Upper lobe of right lung (tissue), 1 donor: Measurements from ENCODE around the gene SDHA. TPM values are rescaled to one million over a fixed set of nuclear protein-coding genes. Genes with fewer than 3 reads are reported as not detected.
"Not testable (repeated sequence)": the region's sequence is repeated elsewhere in the genome, so short reads cannot be mapped to it uniquely, and the experiment has no call there.

Source experiments
- ATAC-seq: fragments of 200-7000 bp; cut with Tn5 transposase; one replicate; pipeline ENCODE4 v1.9.1; 2020; ENCODE audit warnings: mild to moderate bottlenecking, moderate library complexity
- DNase-seq: peaks from one replicate; pipeline ENCODE4 v3.0.0-alpha.2; 2020
- H3K27ac ChIP-seq: fragments of 200-600 bp; one replicate; pipeline ENCODE4 v1.8.0; 2022
- H3K27me3 ChIP-seq: fragments of 200-600 bp; one replicate; pipeline ENCODE4 v1.8.0; 2022; ENCODE audit warnings: mild to moderate bottlenecking
- H3K36me3 ChIP-seq: fragments of 200-600 bp; one replicate; pipeline ENCODE4 v1.8.0; 2022
- H3K4me1 ChIP-seq: fragments of 200-600 bp; one replicate; pipeline ENCODE4 v1.8.0; 2022
- H3K4me3 ChIP-seq: fragments of 200-600 bp; one replicate; pipeline ENCODE4 v1.8.0; 2022; ENCODE audit warnings: mild to moderate bottlenecking
- H3K9me3 ChIP-seq: fragments of 200-600 bp; one replicate; pipeline ENCODE4 v1.8.0; 2022
- CTCF ChIP-seq: fragments of 200-600 bp; IDR thresholded peaks from one replicate; pipeline ENCODE4 v1.8.0; 2022; ENCODE audit warnings: antibody characterized with exemption
- intact Hi-C: fragments of 100-400 bp; cut with DNase I; formaldehyde crosslinking; loops from one replicate; pipeline ENCODE4 v1.11.0; 2022
- total RNA-seq: library from RNA; stranded (reverse); fragmentation: NEBNext Ultra II Directional; extraction: Animal tissue kit (Norgen Biotek cat#: 25700); gene quantifications from one replicate; pipeline ENCODE4 v1.2.1, GENCODE V29; 2021
- donor health status: DM: no; HTN: yes; CAD: no; lungs with severe emphysema.

Gene SDHA
- total RNA-seq, 1 donor from 2014 or later: 94.0 TPM

- Histone ChIP-seq H3K4me1 (no peaks in the 10 kb centered on the region), H3K27ac (no peak overlapping the region), H3K4me3 (no peak overlapping the region), H3K9me3 (no peaks in the 10 kb centered on the region), H3K27me3 (no peaks in the 10 kb centered on the region), H3K36me3 (no peaks in the 10 kb centered on the region)
- intact Hi-C loops: no loop called here
- DNase-seq (no peak), ATAC-seq (no peak)
- TF ChIP-seq CTCF: no peak
Measured at GRCh38 chr5:298737-299125, 80.6 kb downstream of the SDHA start.

GRCh38 chr5:299921-300320 is 81.8 kb downstream of the SDHA start:
- H3K27me3 ChIP-seq, H3K36me3 ChIP-seq, H3K27ac ChIP-seq, intact Hi-C loops, H3K9me3 ChIP-seq, H3K4me1 ChIP-seq, ATAC-seq, H3K4me3 ChIP-seq: not testable (repeated sequence)
- peak; percentile 28 for DNase-seq

- ATAC-seq, H3K36me3 ChIP-seq, H3K9me3 ChIP-seq, H3K4me1 ChIP-seq, H3K27ac ChIP-seq, intact Hi-C loops, H3K27me3 ChIP-seq, H3K4me3 ChIP-seq: not testable (repeated sequence)
- peak; percentile 38 for DNase-seq
Measured at GRCh38 chr5:300691-301435, 82.7 kb downstream of the SDHA start.

- intact Hi-C loops, H3K4me3 ChIP-seq, H3K9me3 ChIP-seq, H3K27ac ChIP-seq, ATAC-seq, H3K4me1 ChIP-seq, H3K27me3 ChIP-seq, DNase-seq: not testable (repeated sequence)
- H3K36me3 ChIP-seq: peaks cover 14% of the 10 kb centered on the region
Measured at GRCh38 chr5:302416-302815, 84.3 kb downstream of the SDHA start.

- TF ChIP-seq CTCF: no peak
- H3K9me3 ChIP-seq: no peaks in the 10 kb centered on the region
- peaks cover 20% of the 10 kb centered on the region for H3K36me3 ChIP-seq
- no peaks in the 10 kb centered on the region for H3K4me1 ChIP-seq
- intact Hi-C loops: no loop called here
- ATAC-seq: no peak
- no peak overlapping the region for H3K27ac ChIP-seq
- H3K4me3 ChIP-seq: no peak overlapping the region
- no peaks in the 10 kb centered on the region for H3K27me3 ChIP-seq
- peak; percentile 21 for DNase-seq
Measured at GRCh38 chr5:302966-303365, 84.8 kb downstream of the SDHA start.

GRCh38 chr5:303741-304140 is 85.6 kb downstream of the SDHA start:
- ATAC-seq, H3K4me1 ChIP-seq, H3K27ac ChIP-seq, H3K27me3 ChIP-seq, H3K9me3 ChIP-seq, H3K4me3 ChIP-seq, intact Hi-C loops: not testable (repeated sequence)
- peak; percentile 56 for DNase-seq
- peaks cover 27% of the 10 kb centered on the region for H3K36me3 ChIP-seq

- no peaks in the 10 kb centered on the region for H3K9me3 ChIP-seq
- intact Hi-C loops: no loop called here
- DNase-seq: peak; percentile 27
- no peak for TF ChIP-seq CTCF
- H3K4me3 ChIP-seq: no peak overlapping the region
- no peaks in the 10 kb centered on the region for H3K4me1 ChIP-seq
- H3K36me3 ChIP-seq: peaks cover 33% of the 10 kb centered on the region
- ATAC-seq: no peak
- no peak overlapping the region for H3K27ac ChIP-seq
- H3K27me3 ChIP-seq: no peaks in the 10 kb centered on the region
Measured at GRCh38 chr5:305050-305449, 86.9 kb downstream of the SDHA start.

GRCh38 chr5:305459-305858 is 87.3 kb downstream of the SDHA start:
- intact Hi-C loops: no loop called here
- H3K27me3 ChIP-seq: no peaks in the 10 kb centered on the region
- DNase-seq: no peak
- H3K36me3 ChIP-seq: peaks cover 36% of the 10 kb centered on the region
- ATAC-seq: no peak
- H3K4me3 ChIP-seq: no peak overlapping the region
- no peaks in the 10 kb centered on the region for H3K9me3 ChIP-seq
- H3K4me1 ChIP-seq: no peaks in the 10 kb centered on the region
- no peak for TF ChIP-seq CTCF
- no peak overlapping the region for H3K27ac ChIP-seq
